Liver (tissue), 9 donors: ENCODE data around the gene GDF9. TPM values are rescaled to one million over a fixed set of nuclear protein-coding genes. Genes with fewer than 3 reads are reported as not detected.
A peak's percentile ranks its signal among the peaks of the same experiment; 100 is the strongest.

Source experiments
- DNase-seq: peaks from one replicate; pipeline ENCODE4 v3.0.0-alpha.2; 2017; ENCODE audit warnings: low spot score
- H3K27ac ChIP-seq, 2 donors: one replicate each; pipeline ENCODE4 v1.7.0; 2013; ENCODE audit warnings: inconsistent platforms in 2 of 2, low read length in 2 of 2, control low read depth in 1 of 2, low read depth in 1 of 2, mild to moderate bottlenecking in 1 of 2
- H3K27me3 ChIP-seq, 4 donors: one replicate each; pipeline versions ENCODE4 v1.6.1 to v1.7.0; 2013; ENCODE audit warnings: low read length in 3 of 4, inconsistent platforms in 1 of 4, mild to moderate bottlenecking in 1 of 4, moderate library complexity in 1 of 4; ENCODE audit not compliant: control insufficient read depth in 4 of 4, insufficient read depth in 4 of 4
- H3K36me3 ChIP-seq, 4 donors: one replicate each; pipeline versions ENCODE4 v1.6.1 to v1.7.0; 2013; ENCODE audit warnings: low read length in 3 of 4, mild to moderate bottlenecking in 3 of 4, low read depth in 1 of 4, moderate library complexity in 1 of 4; ENCODE audit not compliant: control insufficient read depth in 4 of 4, insufficient read depth in 3 of 4
- H3K4me1 ChIP-seq, 4 donors: one replicate each; pipeline versions ENCODE4 v1.6.1 to v1.7.0; 2013; ENCODE audit warnings: low read length in 3 of 4, mild to moderate bottlenecking in 3 of 4, moderate library complexity in 1 of 4; ENCODE audit not compliant: control insufficient read depth in 4 of 4, insufficient read depth in 4 of 4
- H3K4me3 ChIP-seq, 3 donors: one replicate each; pipeline versions ENCODE4 v1.6.1 to v1.7.0; 2013; ENCODE audit warnings: low read length in 3 of 3, control low read depth in 1 of 3, low read depth in 1 of 3, mild to moderate bottlenecking in 1 of 3
- H3K9ac ChIP-seq, 2 donors: one replicate each; pipeline ENCODE4 v1.7.0; 2013; ENCODE audit warnings: low read length in 2 of 2, mild to moderate bottlenecking in 2 of 2, moderate library complexity in 2 of 2, control low read depth in 1 of 2, low read depth in 1 of 2
- H3K9me3 ChIP-seq, 4 donors: one replicate each; pipeline versions ENCODE4 v1.6.1 to v1.7.0; 2013; ENCODE audit warnings: low read length in 3 of 4; ENCODE audit not compliant: control insufficient read depth in 4 of 4
- ATF3 ChIP-seq: IDR thresholded peaks from 2 replicates; pipeline ENCODE4 v1.6.1; 2016; ENCODE audit warnings: antibody characterized with exemption
- CTCF ChIP-seq: fragments of 150-350 bp; IDR thresholded peaks from 2 replicates; pipeline ENCODE4 v1.5.1; 2017; ENCODE audit warnings: improper control_type of control experiment, low read depth, low read length; ENCODE audit not compliant: missing input control
- EGR1 ChIP-seq, 2 donors: IDR thresholded peaks; 2 replicates each; pipeline ENCODE4 v1.6.1; 2016 to 2018; ENCODE audit warnings: antibody characterized with exemption in 2 of 2, low read depth in 2 of 2
- FOXA1 ChIP-seq: IDR thresholded peaks from 2 replicates; pipeline ENCODE4 v1.6.1; 2016; ENCODE audit warnings: antibody characterized with exemption
- FOXA2 ChIP-seq: IDR thresholded peaks from 2 replicates; pipeline ENCODE4 v1.6.1; 2016; ENCODE audit warnings: antibody characterized with exemption
- GABPA ChIP-seq, 2 donors: IDR thresholded peaks in 1 of 2; conservative IDR thresholded peaks in 1 of 2; 2 replicates each; pipeline ENCODE4 v1.6.1; 2016; ENCODE audit warnings: antibody characterized with exemption in 2 of 2, mild to moderate bottlenecking in 1 of 2, moderate library complexity in 1 of 2
- HNF4A ChIP-seq, 2 donors: conservative IDR thresholded peaks; 2 replicates each; pipeline ENCODE4 v1.6.1; 2016; ENCODE audit warnings: antibody characterized with exemption in 2 of 2, mild to moderate bottlenecking in 2 of 2
- HNF4G ChIP-seq: IDR thresholded peaks from 2 replicates; pipeline ENCODE4 v1.6.1; 2016; ENCODE audit warnings: antibody characterized with exemption
- JUND ChIP-seq, 2 donors: IDR thresholded peaks; 2 replicates each; pipeline ENCODE4 v1.6.1; 2016; ENCODE audit warnings: antibody characterized with exemption in 2 of 2
- NR2F2 ChIP-seq: IDR thresholded peaks from 2 replicates; pipeline ENCODE4 v1.6.1; 2016; ENCODE audit warnings: antibody characterized with exemption
- RAD21 ChIP-seq, 2 donors: IDR thresholded peaks; 2 replicates each; pipeline ENCODE4 v1.6.1; 2016; ENCODE audit warnings: antibody characterized with exemption in 2 of 2, mild to moderate bottlenecking in 2 of 2
- REST ChIP-seq: IDR thresholded peaks from 2 replicates; pipeline ENCODE4 v1.6.1; 2016; ENCODE audit warnings: antibody characterized with exemption, mild to moderate bottlenecking
- RXRA ChIP-seq, 2 donors: IDR thresholded peaks; 2 replicates each; pipeline ENCODE4 v1.6.1; 2017 to 2018; ENCODE audit warnings: antibody characterized with exemption in 2 of 2, mild to moderate bottlenecking in 1 of 2
- SP1 ChIP-seq: IDR thresholded peaks from 2 replicates; pipeline ENCODE4 v1.6.1; 2018; ENCODE audit warnings: antibody characterized with exemption, mild to moderate bottlenecking
- TAF1 ChIP-seq: conservative IDR thresholded peaks from 2 replicates; pipeline ENCODE4 v1.6.1; 2016; ENCODE audit warnings: antibody characterized with exemption, mild to moderate bottlenecking
- YY1 ChIP-seq: IDR thresholded peaks from 2 replicates; pipeline ENCODE4 v1.6.1; 2016; ENCODE audit warnings: antibody characterized with exemption, mild to moderate bottlenecking
- ZBTB33 ChIP-seq: IDR thresholded peaks from 2 replicates; pipeline ENCODE4 v1.6.1; 2016; ENCODE audit warnings: antibody characterized with exemption
- WGBS: extraction: QIAGEN DNeasy Blood & Tissue Kit; methylation state at CpG from one replicate; pipeline ENCODE4 v1.1.7; 2013; 5-methylcytosine and 5-hydroxymethylcytosine counted together
- polyA plus RNA-seq, 2 donors: library from polyadenylated mRNA; stranded (reverse) in 1 of 2; unstranded in 1 of 2; fragments of 200-250 nt in 1 of 2; fragments of >200 nt in 1 of 2; fragmentation: Nextera tagmentation in 1 of 2; extraction: Ambion mirVana in 1 of 2; gene quantifications; one replicate each; pipeline versions ENCODE4 v1.2.1 to v1.2.3, GENCODE V29; 2013 to 2015
- total RNA-seq, 2 donors: library from RNA; depleted of rRNA; stranded (reverse); fragments of >200 nt; gene quantifications; one replicate each; pipeline ENCODE4 v1.2.3, GENCODE V29; 2014
- TF ChIP-seq, protein P1 (sequence below): IDR thresholded peaks from 2 replicates; pipeline ENCODE4 v1.6.1; 2016; ENCODE audit warnings: antibody characterized with exemption
- donor health status: healthy.
- donor health status: healthy.
- donor health status: healthy.
- donor health status: healthy.
- donor health status: healthy.

Gene GDF9
- total and polyA plus RNA-seq, 4 donors: 0.08 to 0.10 (median 0.08) TPM; not detected in 1

DNA sequence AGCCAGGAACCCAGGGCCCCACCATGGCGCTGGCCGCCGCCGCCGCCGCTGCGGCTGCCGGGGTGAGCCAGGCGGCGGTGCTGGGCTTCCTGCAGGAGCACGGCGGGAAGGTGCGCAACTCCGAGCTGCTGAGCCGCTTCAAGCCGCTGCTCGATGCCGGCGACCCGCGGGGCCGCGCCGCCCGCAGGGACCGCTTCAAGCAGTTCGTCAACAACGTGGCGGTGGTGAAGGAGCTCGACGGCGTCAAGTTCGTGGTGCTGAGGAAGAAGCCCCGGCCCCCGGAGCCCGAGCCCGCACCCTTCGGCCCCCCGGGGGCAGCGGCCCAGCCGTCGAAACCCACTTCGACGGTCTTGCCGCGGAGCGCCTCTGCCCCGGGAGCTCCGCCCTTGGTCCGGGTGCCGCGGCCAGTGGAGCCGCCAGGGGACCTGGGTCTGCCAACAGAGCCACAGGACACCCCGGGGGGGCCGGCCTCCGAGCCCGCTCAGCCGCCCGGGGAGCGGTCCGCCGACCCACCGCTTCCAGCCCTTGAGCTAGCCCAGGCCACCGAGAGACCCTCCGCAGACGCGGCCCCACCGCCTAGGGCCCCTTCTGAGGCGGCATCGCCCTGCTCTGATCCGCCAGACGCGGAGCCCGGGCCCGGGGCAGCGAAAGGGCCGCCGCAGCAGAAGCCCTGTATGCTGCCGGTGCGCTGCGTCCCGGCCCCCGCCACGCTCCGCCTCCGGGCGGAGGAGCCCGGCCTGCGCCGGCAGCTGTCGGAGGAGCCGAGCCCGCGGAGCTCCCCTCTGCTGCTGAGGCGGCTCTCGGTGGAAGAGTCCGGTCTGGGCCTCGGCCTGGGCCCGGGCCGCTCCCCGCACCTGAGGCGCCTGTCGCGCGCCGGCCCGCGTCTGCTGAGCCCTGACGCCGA is 52.4 kb downstream of the GDF9 start:
- no peaks in the 10 kb centered on the region for H3K27me3 ChIP-seq
- DNase-seq: no peak

More for the DNA sequence above, 52.4 kb downstream of the GDF9 start:
- H3K27ac ChIP-seq: no peak overlapping the region
- peaks cover 0 to 19% (median 7%) of the 10 kb centered on the region in 4 donors for H3K4me1 ChIP-seq
- H3K9me3 ChIP-seq: no peaks in the 10 kb centered on the region
- H3K9ac ChIP-seq: no peak overlapping the region
- WGBS: 15% methylated on average over 110 of the region's 110 CpGs
- TF ChIP-seq HNF4A (conservative IDR thresholded peaks at IDR 0.05) (no peak), FOXA1 (no peak), ZBTB33 (no peak), SP1 (no peak), JUND (IDR thresholded peaks at IDR 0.05) (no peak), RXRA (IDR thresholded peaks at IDR 0.05) (no peak), REST (no peak), ATF3 (no peak), EGR1 (IDR thresholded peaks at IDR 0.05; ENCODE audit: low read depth in 2 of 2) (no peak), YY1 (no peak), NR2F2 (no peak), TAF1 (no peak), CTCF (no peak), HNF4G (no peak), FOXA2 (no peak), GABPA (IDR thresholded peaks at IDR 0.05 in 1 of 2, conservative IDR thresholded peaks at IDR 0.05 in 1 of 2) (no peak), RAD21 (IDR thresholded peaks at IDR 0.05) (no peak)
- TF ChIP-seq, protein P1, sequence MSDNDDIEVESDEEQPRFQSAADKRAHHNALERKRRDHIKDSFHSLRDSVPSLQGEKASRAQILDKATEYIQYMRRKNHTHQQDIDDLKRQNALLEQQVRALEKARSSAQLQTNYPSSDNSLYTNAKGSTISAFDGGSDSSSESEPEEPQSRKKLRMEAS: no peak
- peak overlapping the region in 2 of 3 donors; percentile 10 to 76 for H3K4me3 ChIP-seq
- no peaks in the 10 kb centered on the region for H3K36me3 ChIP-seq
